ENCODE measurements around the gene FBXO48.
"Not testable (repeated sequence)": the region's sequence is repeated elsewhere in the genome, so short reads cannot be mapped to it uniquely, and the experiment has no call there.

The FBXO48 gene

DNA sequence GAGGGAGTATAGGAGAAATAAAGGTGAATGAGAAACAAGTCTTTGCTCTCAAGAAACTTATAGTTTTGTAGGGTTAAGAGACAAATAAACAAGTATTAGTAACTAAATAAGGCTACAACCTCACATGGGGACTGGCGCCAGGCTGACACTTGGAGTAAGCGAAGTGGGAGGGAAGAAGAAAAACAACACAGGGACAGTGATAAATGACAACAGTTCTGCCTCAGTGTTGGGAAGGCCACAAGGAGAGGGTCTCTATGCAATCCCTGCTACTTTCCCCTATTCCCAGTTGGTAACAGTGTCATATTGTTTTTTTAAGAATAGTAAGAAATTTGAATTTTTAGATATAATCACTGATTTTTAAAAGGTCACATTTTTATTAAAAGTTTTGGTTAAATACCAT, 4.3 kb upstream of the FBXO48 start:
- no peak for DNase-seq (ENCODE audit: low read depth)

DNA sequence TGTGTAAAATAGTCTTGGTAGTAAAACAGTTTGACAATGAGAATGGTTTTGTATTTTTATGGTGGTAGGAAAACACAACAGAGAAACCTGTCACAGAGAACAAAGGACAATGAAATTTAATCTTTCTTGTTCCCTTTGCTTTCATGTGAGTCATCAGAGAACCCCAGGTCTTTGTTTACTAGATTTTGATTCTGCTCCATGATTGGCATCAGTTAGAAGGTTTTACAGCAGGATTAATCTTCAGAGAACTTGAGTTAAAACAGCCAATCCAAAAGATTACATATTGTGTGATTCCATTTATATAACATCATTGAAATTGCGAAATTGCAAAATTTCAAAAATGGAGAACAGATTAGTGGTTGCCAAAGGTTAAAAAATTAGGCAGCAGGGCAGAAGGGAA, 2.8 kb upstream of the FBXO48 start:
- no peak for DNase-seq (ENCODE audit: low read depth)

DNA sequence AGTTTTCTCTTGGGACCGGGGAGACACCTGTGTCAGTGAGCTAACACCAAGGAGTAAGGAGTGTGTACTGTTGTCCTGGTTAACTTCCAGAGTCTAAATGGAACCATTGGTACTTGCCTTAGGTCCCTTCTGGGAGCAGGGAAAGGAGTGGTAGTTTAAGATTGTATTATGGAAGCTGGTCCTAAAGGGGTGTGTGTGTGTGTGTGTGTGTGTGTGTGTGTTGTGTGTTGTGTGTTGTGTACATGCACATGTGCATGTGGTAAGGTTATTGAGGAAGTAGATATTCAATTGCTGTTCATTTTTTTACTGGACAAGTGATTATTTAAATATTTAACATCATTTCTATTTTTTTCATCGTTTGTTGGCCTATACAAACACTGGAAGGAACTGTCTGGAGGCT, 1.7 kb upstream of the FBXO48 start:
- DNase-seq (ENCODE audit: low read depth): no peak

DNA sequence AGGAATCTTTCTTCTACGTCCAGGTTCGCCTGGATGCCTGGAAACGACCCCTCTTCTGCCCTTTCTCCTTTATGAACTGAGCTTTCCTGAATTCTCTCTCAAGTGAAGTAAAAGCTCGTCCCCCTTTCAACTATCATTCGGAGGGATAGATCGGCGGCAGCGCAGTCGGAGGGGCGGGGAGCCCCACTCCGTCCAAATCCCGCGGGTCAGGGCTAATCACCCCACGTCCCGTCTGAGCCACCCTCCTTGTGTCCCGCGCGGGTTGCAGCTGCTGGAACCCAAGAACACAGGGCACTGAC, 367 bp downstream of the FBXO48 start:
- no peak for DNase-seq (ENCODE audit: low read depth)

- DNase-seq (ENCODE audit: low read depth): peak; percentile 58
Measured at GRCh38 chr2:68466361-68466777, 725 bp downstream of the FBXO48 start.

DNA sequence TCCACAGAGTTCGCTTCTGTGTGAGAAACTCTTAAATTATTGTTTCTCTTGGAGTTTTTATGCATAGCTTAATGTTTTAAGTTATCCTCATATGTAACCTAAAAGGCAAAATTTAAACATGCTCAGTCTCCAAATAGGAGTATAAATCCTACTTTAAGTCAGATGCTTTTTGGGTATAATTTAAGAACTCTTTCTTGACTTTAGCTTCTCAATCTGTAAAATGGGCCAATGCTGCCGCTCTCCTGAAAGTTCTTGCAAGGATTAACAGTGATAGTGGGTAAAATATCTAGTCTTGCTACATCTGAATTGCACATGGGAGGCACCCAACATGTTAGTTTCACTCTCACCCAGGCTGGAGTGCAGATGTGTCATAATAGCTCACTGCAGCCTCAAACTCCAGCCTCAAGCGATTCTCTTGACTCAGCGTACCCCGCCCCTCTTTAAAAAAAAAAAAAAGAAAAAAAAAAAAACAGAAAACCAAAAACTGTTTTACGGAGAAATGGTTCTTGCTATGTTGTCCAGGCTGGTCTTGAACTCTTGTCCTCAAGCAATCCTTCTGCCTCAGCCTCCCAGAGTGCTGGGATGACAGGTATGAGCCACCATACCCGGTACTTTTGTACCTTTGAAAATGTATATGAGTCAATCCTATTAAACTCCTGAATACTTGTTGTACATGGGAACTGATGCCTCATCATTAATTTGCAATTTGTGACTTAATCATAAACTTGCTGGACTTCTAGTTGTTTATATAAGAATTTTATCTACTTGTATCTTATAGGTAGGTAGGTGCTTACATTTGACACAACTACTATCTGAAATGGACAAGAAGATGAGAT, 1.8 kb downstream of the FBXO48 start:
- peak; percentile 24 for DNase-seq (ENCODE audit: low read depth)

DNA sequence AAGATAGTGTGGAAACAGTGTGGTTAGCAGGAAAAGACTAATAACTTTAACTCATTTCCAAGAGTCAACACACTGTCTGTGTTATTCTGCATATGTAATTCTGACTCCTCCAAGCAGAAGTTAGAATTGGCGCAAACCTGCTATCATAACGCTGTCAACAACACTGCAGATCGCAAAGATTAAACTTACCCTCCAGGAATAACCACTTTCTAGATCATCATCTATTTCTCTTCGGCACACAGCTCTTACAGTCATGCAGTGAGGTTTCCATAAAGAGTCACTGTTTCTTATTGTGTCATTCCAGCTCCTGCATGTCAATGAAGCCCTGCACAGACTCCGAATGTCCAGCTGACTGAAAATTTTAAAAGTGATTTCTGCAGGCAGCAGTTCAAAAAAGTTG, 2.4 kb downstream of the FBXO48 start:
- no peak for DNase-seq (ENCODE audit: low read depth)

DNA sequence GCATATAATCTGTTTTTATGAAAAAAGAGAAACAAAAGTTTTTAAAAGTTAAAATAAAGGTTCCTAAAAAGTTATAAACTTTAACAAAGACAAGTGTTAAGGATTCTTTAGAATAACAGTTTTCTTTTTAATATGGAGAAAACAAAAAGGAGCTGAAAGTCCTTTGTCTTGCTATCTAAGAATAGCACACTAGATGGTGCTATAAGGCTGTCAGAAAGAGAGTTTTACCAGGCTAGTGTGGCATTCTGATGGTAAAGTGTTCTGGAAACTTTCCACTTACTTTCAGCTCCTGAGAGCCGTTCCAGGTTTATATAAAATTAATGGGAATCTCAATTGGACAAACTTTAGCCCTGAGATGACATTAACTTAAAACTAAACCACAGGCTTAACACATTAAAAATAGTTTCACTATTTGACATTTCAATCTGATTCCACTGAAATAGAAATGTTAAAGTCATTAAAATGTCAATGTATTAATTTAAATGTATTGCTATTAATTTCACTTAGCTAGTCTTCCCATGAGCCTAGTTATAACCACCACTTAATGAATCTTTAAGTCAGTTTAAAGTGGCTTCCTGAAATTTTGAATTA, 3.7 kb downstream of the FBXO48 start:
- DNase-seq (ENCODE audit: low read depth): no peak

GRCh38 chr2:68458981-68459380, 8.1 kb downstream of the FBXO48 start:
- no peak for DNase-seq (ENCODE audit: low read depth)

DNA sequence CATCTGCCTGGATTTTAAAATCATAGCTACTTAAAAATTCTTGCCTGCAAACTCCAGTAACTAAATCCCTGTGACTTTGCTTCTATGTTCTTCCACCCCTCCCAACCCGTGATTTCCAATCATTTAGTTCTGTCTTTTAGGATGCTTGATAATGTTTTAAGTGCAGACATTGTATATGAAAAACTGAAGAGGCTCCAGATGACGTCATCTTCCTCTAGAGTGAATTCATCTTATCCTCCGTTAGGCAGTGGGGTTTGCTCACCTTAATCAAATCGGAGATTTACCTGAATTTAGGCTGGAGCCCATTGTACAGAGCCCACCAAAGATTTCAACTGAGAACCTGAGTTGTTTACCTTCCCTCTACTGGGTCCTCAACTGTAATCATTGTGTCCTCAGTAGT, 10.9 kb downstream of the FBXO48 start:
- DNase-seq (ENCODE audit: low read depth): no peak

DNA sequence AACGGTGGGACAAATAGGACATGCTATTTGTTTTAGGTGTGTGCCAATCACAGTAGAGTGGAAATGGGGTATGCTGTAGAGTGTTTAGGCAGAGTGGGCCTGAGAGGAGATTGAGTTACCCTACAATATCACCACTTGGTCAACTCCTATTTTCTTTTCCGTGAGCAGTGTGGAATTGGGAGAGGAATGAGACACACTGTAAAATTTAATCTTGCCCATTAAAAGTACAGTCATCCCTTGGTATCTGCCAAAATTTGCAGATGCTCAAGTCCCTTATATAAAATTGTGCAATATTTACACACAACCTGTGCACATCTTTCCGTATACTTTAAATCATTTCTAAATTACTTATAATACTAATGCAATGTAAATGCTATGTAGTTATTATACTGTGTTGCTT, 12.4 kb downstream of the FBXO48 start:
- no peak for DNase-seq (ENCODE audit: low read depth)

GRCh38 chr2:68453761-68454360, 13.2 kb downstream of the FBXO48 start:
- no peak for DNase-seq (ENCODE audit: low read depth)

- DNase-seq (ENCODE audit: low read depth): no peak
Measured at GRCh38 chr2:68452158-68452900, 14.8 kb downstream of the FBXO48 start.

DNA sequence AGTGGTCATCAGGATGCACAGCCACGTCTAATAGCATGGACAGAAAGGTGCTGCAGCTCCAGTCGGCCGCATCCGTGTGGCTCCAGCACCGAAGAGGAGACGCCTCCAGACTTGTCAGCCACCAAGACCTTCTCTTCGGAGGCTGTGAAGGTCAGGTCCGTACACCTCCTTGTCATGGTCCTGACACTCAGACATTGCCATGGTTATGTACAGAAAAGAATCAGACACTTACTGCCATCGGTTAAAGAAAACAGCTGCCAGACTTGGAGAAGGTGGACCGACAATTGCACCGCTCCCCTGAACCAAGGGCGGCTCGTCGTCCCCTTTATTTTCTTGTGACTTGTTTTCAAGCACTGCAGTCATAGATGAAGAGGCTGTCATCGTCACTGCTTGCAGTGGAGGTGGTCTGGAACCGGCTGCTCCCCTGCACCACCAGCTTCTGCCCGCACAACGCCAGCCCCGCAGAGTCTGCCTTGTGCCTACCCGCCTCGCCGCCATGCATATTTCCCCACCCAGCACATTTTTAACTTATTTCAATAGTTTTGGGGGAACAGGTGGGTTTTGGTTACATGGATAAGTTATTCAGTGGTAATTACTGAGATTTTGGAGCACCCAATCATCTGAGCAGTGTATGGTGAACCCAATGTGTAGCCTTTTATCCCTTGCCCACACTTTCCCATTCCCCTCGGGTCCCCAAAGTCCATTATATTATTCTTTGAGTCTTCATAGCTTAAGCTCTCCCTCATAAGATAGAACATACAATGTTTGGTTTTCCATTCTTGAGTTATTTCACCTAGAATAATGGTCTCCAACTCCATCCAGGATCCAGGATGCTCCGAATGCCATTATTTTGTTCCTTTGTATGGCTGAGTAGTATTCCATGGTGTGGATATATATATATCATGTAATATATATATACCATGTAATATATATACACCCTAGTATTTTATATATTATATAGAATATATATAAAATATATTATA, 18.1 kb downstream of the FBXO48 start:
- no peak for DNase-seq (ENCODE audit: low read depth)

DNA sequence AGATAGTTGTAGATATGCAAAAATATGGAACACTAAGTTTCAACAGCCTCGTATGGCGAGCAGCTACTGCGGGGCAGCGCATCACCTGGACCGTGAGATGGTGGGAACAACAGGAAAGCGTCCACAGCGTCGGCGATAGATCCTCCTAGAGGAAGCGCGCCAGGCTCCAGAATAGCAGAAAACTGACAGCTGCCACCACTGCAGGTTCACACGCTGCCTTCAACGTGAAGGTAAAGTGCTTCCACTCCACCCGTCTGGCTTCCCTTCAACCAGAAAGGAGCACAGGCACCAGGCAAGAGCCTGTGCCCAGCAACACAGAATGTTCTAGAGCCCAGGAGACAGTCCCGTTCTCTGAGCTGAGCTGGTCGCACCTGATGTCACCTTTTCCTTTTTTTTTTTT, 20.0 kb downstream of the FBXO48 start:
- no peak for DNase-seq (ENCODE audit: low read depth)

DNA sequence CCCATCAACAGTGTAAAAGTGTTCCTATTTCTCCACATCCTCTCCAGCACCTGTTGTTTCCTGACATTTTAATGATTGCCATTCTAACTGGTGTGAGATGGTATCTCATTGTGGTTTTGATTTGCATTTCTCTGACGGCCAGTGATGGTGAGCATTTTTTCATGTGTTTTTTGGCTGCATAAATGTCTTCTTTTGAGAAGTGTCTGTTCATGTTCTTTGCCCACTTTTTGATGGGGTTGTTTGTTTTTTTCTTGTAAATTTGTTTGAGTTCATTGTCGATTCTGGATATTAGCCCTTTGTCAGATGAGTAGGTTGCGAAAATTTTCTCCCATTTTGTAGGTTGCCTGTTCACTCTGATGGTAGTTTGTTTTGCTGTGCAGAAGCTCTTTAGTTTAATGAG, 20.7 kb downstream of the FBXO48 start:
- DNase-seq (ENCODE audit: low read depth): not testable (repeated sequence)

GRCh38 chr2:68441994-68442322, 25.1 kb downstream of the FBXO48 start:
- DNase-seq (ENCODE audit: low read depth): no peak

GRCh38 chr2:68441179-68441993, 25.7 kb downstream of the FBXO48 start:
- peak; percentile 69 for DNase-seq (ENCODE audit: low read depth)

DNA sequence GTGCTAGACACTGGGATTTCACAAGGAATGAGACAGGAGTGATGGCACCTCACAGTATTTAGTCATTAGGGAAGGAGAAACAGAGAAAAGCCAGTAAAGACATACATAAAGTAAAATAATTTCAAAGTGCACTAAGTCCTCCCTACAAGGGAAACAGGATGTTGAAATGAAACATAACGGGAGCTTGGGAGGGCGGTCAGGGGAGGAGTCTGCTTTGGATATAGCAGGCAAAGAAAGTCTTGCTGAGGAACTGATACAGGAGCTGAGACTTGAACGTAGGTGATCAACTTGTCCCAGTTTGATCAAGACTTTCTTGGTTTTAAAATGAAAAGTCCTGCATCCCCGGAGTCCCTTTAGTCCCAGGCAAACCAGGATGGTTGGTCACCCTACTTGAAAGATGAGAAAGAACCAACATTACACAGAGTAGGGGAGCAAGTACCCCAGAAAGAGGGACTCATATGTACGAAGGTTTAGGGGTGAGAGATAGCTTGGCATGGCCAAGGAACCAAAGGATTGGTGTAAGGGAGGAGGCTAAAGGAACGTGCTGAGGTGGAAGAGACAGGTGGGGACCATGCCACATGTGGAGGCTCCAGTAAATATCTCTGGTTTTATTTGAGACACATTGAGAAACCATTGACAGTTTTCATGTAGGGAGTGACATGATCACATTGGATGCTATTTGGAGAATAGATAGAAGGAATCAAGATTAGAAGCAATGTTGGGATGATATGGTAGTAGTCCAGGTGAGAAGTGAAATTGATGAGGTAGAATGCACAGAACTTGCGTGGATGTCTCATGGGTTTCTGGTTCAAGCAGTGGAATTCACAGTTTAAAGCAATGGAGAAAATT, 28.4 kb downstream of the FBXO48 start:
- no peak for DNase-seq (ENCODE audit: low read depth)

- no peak for DNase-seq (ENCODE audit: low read depth)
Measured at GRCh38 chr2:68436270-68436669, 30.8 kb downstream of the FBXO48 start.
